ENCODE data around the gene ATRIP.

DNA sequence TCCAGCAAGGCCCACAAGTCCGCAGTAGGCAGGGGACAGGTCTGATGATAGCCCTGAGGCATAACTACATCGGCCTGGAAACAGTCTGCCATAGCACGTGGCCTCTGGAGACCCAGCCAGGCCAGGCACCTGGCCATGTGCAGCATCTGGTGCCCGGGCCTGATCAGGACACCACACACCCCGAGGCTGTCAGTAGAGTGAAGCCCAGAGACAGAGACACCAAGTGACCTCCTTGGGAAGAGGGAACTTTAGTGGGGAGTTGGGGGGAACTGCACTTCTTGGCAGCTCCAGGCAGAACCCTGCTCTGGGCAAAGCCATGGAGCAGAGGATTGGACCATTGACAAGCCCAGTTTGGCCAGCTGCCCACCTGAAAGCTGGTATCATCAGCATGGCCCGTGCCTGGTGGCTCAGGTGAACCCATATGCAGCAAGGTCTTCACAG is 56.2 kb downstream of the ATRIP start:
- TF ChIP-seq POLR2A (IDR thresholded peaks at IDR 0.05; ENCODE audit: low read depth, low read length) (no peak), POLR2AphosphoS5 (IDR thresholded peaks at IDR 0.05; ENCODE audit: low read depth, low read length) (no peak), TAF1 (IDR thresholded peaks at IDR 0.05; ENCODE audit: low read depth, low read length) (no peak)
